ENCODE data around the gene ACTR3. TPM values are rescaled to one million over a fixed set of nuclear protein-coding genes. Genes with fewer than 3 reads are reported as not detected.

The ACTR3 gene
- total and polyA plus RNA-seq, 2 donors (not counting 1 experiment from before 2014, with no cell fraction given) = 64.3 to 249 TPM

- no peak overlapping the region for H2AFZ ChIP-seq (ENCODE audit: insufficient read depth, low read depth, low read length, poor library complexity, severe bottlenecking)
- POLR2A ChIA-PET = no interaction called here
- no peaks in the 10 kb centered on the region for H4K20me1 ChIP-seq (ENCODE audit: control insufficient read depth, insufficient read depth, low read length, poor library complexity, severe bottlenecking)
- H3K79me2 ChIP-seq (ENCODE audit: control insufficient read depth, insufficient read depth, low read length) = no peaks in the 10 kb centered on the region
- DNase-seq = no peak
- no peaks in the 10 kb centered on the region for H3K36me3 ChIP-seq (replicated peaks in 1 of 2; ENCODE audit: control extremely low read depth in 1 of 2, control insufficient read depth in 1 of 2, extremely low read depth in 1 of 2, insufficient read depth in 2 of 2, low read length in 1 of 2)
- Mint-ChIP-seq H3K27ac (no peak overlapping the region), H3K27me3 (peaks cover 10% of the 10 kb centered on the region), H3K4me1 (no peaks in the 10 kb centered on the region), H3K9me3 (ENCODE audit: insufficient read depth) (no peaks in the 10 kb centered on the region), H3K4me3 (no peak overlapping the region)
- H3K4me2 ChIP-seq (replicated peaks; ENCODE audit: low read depth, low read length, poor library complexity, severe bottlenecking) = no peak overlapping the region
- intact Hi-C loops (cut with micrococcal nuclease) = no loop called here
- CTCF ChIA-PET = no interaction called here
- H3K27me3 ChIP-seq (replicated peaks in 1 of 4; ENCODE audit: control extremely low read depth in 1 of 4, control insufficient read depth in 3 of 4, insufficient read depth in 4 of 4, low read length in 3 of 4) = no peaks in the 10 kb centered on the region
- H3K9ac ChIP-seq (ENCODE audit: low read length) = no peak overlapping the region
- peaks cover 0 to 8% (median 0%) of the 10 kb centered on the region in 3 donors for H3K9me3 ChIP-seq (ENCODE audit: control extremely low read depth in 1 of 3, control insufficient read depth in 2 of 3, insufficient read depth in 1 of 3, low read length in 2 of 3)
- no peaks in the 10 kb centered on the region for H3K4me1 ChIP-seq (ENCODE audit: control insufficient read depth in 2 of 2, insufficient read depth in 2 of 2, low read length in 2 of 2)
- no peak for ATAC-seq (ENCODE audit: low read depth)
- no CpG with 5 or more reads among the region's 3 CpGs for WGBS (ENCODE audit: insufficient coverage)
- no peak overlapping the region for H3K27ac ChIP-seq (ENCODE audit: low read length in 2 of 2)
- H3K4me3 ChIP-seq (ENCODE audit: control extremely low read depth in 1 of 5, extremely low read depth in 1 of 5, insufficient read depth in 1 of 5, low read depth in 2 of 5, low read length in 4 of 5) = no peak overlapping the region
- TF ChIP-seq EZH2 (IDR thresholded peaks at IDR 0.05; ENCODE audit: borderline replicate concordance, insufficient read depth, low read depth, low read length, poor library complexity, severe bottlenecking) (no peak), CTCF (IDR thresholded peaks at IDR 0.05) (no peak)
Measured at GRCh38 chr2:114006460-114006859, 116.6 kb downstream of the ACTR3 start.

GRCh38 chr2:114007436-114007835 is 117.5 kb downstream of the ACTR3 start:
- no peak for ATAC-seq (ENCODE audit: low read depth)
- H3K4me2 ChIP-seq (replicated peaks; ENCODE audit: low read depth, low read length, poor library complexity, severe bottlenecking) = no peak overlapping the region
- no peaks in the 10 kb centered on the region for H3K36me3 ChIP-seq (replicated peaks in 1 of 2; ENCODE audit: control extremely low read depth in 1 of 2, control insufficient read depth in 1 of 2, extremely low read depth in 1 of 2, insufficient read depth in 2 of 2, low read length in 1 of 2)
- Mint-ChIP-seq H3K4me1 (peaks cover 2% of the 10 kb centered on the region), H3K27me3 (peaks cover 10% of the 10 kb centered on the region), H3K9me3 (ENCODE audit: insufficient read depth) (no peaks in the 10 kb centered on the region), H3K4me3 (no peak overlapping the region), H3K27ac (no peak overlapping the region)
- no peaks in the 10 kb centered on the region for H4K20me1 ChIP-seq (ENCODE audit: control insufficient read depth, insufficient read depth, low read length, poor library complexity, severe bottlenecking)
- CTCF ChIA-PET = no interaction called here
- no peaks in the 10 kb centered on the region for H3K27me3 ChIP-seq (replicated peaks in 1 of 4; ENCODE audit: control extremely low read depth in 1 of 4, control insufficient read depth in 3 of 4, insufficient read depth in 4 of 4, low read length in 3 of 4)
- intact Hi-C loops (cut with micrococcal nuclease) = no loop called here
- TF ChIP-seq EZH2 (IDR thresholded peaks at IDR 0.05; ENCODE audit: borderline replicate concordance, insufficient read depth, low read depth, low read length, poor library complexity, severe bottlenecking) (no peak), CTCF (IDR thresholded peaks at IDR 0.05) (no peak)
- POLR2A ChIA-PET = no interaction called here
- no peak overlapping the region for H3K27ac ChIP-seq (ENCODE audit: low read length in 2 of 2)
- H3K9me3 ChIP-seq (ENCODE audit: control extremely low read depth in 1 of 3, control insufficient read depth in 2 of 3, insufficient read depth in 1 of 3, low read length in 2 of 3) = peaks cover 0 to 8% (median 0%) of the 10 kb centered on the region in 3 donors
- H2AFZ ChIP-seq (ENCODE audit: insufficient read depth, low read depth, low read length, poor library complexity, severe bottlenecking) = no peak overlapping the region
- DNase-seq = no peak
- H3K9ac ChIP-seq (ENCODE audit: low read length) = no peak overlapping the region
- no peak overlapping the region for H3K4me3 ChIP-seq (ENCODE audit: control extremely low read depth in 1 of 5, extremely low read depth in 1 of 5, insufficient read depth in 1 of 5, low read depth in 2 of 5, low read length in 4 of 5)
- no CpG with 5 or more reads among the region's 3 CpGs for WGBS (ENCODE audit: insufficient coverage)
- no peaks in the 10 kb centered on the region for H3K79me2 ChIP-seq (ENCODE audit: control insufficient read depth, insufficient read depth, low read length)
- H3K4me1 ChIP-seq (ENCODE audit: control insufficient read depth in 2 of 2, insufficient read depth in 2 of 2, low read length in 2 of 2) = no peaks in the 10 kb centered on the region
